A549 (cell line): Measurements from ENCODE around the gene PASK.

ENCODE experiments used
- BCL3 ChIP-seq: fragments of >200 bp; sonication (Bioruptor Twin); formaldehyde crosslinking; IDR thresholded peaks from 3 replicates; pipeline ENCODE4 v1.6.1; 2016
- CTCF ChIP-seq: fragments of >200 bp; sonication (Bioruptor Twin); formaldehyde crosslinking; IDR thresholded peaks from 3 replicates; pipeline ENCODE4 v1.5.1; 2016
- EP300 ChIP-seq, 2 experiments: fragments of >200 bp; sonication (Bioruptor Twin); formaldehyde crosslinking; IDR thresholded peaks; 2 replicates in 1 of 2; 3 replicates in 1 of 2; pipeline ENCODE4 v1.6.1; 2016 to 2017
- GATA3 ChIP-seq: IDR thresholded peaks from 2 replicates; pipeline ENCODE4 v1.6.1; 2012; ENCODE audit warnings: borderline replicate concordance
- MAFK ChIP-seq: fragments of 450-650 bp; IDR thresholded peaks from 2 replicates; pipeline ENCODE4 v1.6.1; 2014; ENCODE audit not compliant: partially characterized antibody
- MAX ChIP-seq: IDR thresholded peaks from 2 replicates; pipeline ENCODE4 v1.6.1; 2012
- MAZ ChIP-seq: fragments of 150-350 bp; IDR thresholded peaks from 2 replicates; pipeline ENCODE4 v1.6.1; 2014; ENCODE audit warnings: antibody characterized with exemption, low read depth, low read length, borderline replicate concordance
- POLR2A ChIP-seq: IDR thresholded peaks from 2 replicates; pipeline ENCODE4 v1.6.1; 2012; ENCODE audit warnings: mild to moderate bottlenecking, low read length
- RARB ChIP-seq: fragments of 250-450 bp; sonication (Bioruptor Pico); IDR thresholded peaks from 2 replicates; pipeline ENCODE4 v1.8.0; 2021; ENCODE audit warnings: mild to moderate bottlenecking, moderate library complexity
- REST ChIP-seq: fragments of 200-600 bp; sonication (generic); IDR thresholded peaks from 2 replicates; pipeline ENCODE4 v1.6.1; 2016; ENCODE audit warnings: antibody characterized with exemption, mild to moderate bottlenecking, moderate library complexity
- SREBF2 ChIP-seq: fragments of 450-650 bp; IDR thresholded peaks from 2 replicates; pipeline ENCODE4 v1.6.1; 2014; ENCODE audit warnings: mild to moderate bottlenecking, moderate library complexity
- TFCP2L1 ChIP-seq: fragments of 250-450 bp; sonication (Bioruptor Pico); IDR thresholded peaks from 2 replicates; pipeline ENCODE4 v1.5.0; 2021; ENCODE audit warnings: mild to moderate bottlenecking
- USF2 ChIP-seq: fragments of 450-650 bp; IDR thresholded peaks from 2 replicates; pipeline ENCODE4 v1.6.1; 2014; ENCODE audit warnings: antibody characterized with exemption
- ZSCAN20 ChIP-seq: fragments of 250-450 bp; sonication (Bioruptor Pico); IDR thresholded peaks from 2 replicates; pipeline ENCODE4 v1.8.0; 2022; ENCODE audit warnings: mild to moderate bottlenecking, moderate library complexity

- TF ChIP-seq USF2 (no peak), CTCF (no peak), POLR2A (no peak), MAX (no peak), MAFK (no peak), MAZ (no peak), SREBF2 (no peak), EP300 (IDR thresholded peaks at IDR 0.05) (no peak), TFCP2L1 (CRISPR knock-in tag) (no peak), ZSCAN20 (no peak), BCL3 (no peak), GATA3 (no peak), RARB (CRISPR knock-in tag) (no peak), REST (no peak)
These were observed 44.0 kb upstream of the PASK start for GRCh38 chr2:241193271-241193670.
